T follicular helper cell (primary cell): ENCODE data around the gene PLPPR1.
"Not testable (repeated sequence)": the region's sequence is repeated elsewhere in the genome, so short reads cannot be mapped to it uniquely, and the experiment has no call there.

Source experiments
- DNase-seq: peaks from one replicate; pipeline ENCODE4 v3.0.0-alpha.2; 2020; ENCODE audit warnings: low read depth

PLPPR1 gene

DNA sequence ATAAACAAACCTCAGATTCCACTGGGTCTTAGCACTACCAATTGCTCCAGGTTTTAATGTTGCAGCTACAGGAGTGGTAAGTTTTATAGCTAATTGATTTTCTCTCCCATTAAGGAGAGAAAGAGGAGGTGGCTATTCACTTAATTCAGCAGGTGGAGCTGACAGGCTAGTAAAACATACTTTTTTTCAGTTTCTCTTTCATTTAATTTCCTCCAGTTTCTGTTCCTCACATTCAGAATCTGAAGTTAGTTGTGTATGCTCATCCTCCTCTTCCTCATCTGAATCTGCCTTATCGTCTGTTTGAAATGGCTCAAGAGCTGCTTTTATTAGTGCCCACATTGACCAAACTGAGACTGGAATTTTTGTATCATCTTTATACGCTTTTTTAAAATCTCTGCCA lies 98.0 kb downstream of the PLPPR1 start:
- no peak for DNase-seq

DNA sequence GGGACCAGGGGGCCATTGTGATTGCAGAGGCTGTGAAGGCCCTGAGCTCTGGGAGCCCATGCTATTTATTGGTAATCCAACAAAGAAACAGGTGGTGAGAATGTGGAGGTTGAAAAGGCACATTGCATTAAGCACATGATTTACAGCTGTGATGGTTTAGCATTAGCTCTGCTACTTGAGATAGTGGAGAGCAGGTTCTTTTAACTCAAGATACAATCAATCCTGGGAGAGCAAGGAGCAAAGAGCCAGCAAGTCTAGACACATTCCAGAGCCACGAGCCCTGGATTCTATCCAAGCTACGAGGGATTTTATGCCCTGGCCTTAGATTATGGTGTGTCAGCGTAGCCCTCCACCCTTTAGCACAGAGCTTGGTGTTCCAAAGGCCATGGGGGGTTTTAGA lies 98.8 kb downstream of the PLPPR1 start:
- not testable (repeated sequence) for DNase-seq

DNA sequence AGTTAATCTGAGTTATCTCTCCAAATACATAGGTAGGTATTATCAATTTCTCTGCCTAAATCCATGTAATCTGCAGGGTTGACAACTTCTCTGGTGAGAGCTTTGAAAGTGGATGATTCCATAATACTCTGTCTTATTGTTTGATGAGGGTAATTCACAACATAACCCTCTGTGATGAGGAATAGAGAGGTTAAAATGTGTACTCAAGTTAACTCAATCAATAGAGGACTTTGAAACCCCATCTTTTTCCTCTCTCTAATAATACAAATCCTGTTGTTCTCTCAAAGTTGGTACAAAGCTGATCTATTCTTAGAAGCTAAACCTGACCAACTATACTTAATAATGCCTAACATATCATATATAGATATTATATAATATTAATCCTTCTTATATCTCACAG lies 100.1 kb downstream of the PLPPR1 start:
- DNase-seq: no peak

DNA sequence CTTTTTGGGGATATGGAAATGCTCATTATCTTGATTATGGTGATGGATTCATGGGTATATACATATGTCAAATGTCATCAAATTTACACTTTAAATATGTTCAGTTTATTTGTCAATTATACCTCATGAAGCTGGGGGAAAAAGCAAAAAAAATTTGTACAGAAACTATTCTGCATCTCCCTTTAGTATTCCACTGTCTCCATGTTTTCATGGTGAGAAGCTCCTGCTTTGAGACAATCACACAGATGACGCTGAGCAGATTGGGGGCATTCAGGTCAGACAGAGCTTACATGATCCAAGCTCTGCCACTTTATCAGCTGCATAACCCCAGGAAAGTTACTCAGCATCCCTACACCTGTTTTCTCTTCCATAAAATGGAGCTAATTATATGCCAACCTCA lies 101.5 kb downstream of the PLPPR1 start:
- DNase-seq: no peak

DNA sequence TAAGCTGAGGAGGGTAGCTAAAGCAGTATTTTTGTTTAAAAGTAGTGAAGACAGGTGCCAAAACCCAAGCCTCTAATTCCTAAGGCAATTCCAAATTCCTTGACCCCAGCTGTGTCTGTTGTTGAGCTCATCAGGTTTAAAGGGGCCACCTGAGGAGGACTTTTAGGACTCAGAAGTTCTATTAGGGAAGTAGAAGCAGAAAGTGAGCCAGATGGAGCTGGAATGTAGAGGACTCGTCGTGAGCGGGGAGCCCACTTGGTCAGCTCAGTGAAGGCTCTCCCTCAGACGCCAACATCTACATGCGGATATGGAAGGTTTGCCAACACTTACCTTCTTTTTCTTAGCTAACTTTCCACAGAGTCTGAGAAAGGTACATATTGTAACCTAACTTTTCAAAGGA lies 102.8 kb downstream of the PLPPR1 start:
- DNase-seq: no peak

DNA sequence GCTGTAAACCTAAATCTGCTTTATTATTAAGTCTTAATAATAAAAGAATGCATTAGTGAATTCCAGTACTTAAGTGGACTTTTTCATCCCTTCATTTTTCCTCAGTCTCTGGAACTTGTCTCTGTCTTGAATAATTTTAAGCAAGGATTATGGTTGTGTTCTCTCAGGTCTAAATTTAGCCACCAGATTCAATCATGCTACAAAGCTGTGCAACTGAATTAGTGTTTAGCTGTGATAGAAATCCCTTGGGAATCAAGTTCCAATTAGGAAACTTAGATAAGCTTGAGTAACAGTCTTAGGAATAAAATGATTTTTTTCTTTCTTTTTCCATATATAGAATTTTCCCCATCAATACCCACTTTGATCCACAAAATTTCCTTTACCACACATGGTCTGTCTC lies 104.3 kb downstream of the PLPPR1 start:
- no peak for DNase-seq

DNA sequence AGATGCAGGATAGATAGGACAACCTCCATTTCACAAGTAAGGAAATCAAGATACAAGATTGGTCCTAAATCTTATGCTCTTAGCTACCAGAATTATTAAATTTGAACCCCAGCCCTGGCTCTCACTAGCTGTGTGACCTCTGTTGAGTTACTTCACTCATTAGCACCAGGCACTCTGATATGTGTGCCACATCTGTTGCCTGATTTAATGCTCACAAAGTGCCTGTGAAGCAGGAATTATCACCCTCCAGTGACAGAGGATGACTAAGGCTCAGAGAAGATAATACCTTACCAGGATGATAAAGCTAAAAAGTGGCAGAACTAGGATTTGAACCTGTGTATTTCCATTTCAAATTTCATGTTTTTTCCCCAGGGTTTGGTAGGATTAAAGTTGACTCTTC lies 110.0 kb downstream of the PLPPR1 start:
- no peak for DNase-seq

DNA sequence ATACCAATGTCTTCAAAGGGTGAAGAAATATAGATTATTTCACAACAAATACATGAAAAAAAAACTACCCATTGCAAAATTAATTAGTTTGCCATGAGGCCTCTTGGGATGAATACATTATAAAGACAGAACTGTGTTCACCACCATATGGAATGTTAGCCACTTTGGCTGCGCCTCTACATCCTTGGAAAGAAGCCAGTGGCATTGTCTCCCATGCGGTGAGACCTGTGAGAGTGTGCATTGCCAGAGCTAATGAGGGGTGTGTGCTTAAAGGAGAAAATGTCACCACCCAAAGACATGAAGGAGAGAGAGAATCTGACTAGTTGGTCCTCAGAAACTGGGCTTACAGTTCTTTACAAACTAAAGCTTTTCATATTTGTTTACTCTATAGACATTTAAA lies 110.6 kb downstream of the PLPPR1 start:
- no peak for DNase-seq

DNA sequence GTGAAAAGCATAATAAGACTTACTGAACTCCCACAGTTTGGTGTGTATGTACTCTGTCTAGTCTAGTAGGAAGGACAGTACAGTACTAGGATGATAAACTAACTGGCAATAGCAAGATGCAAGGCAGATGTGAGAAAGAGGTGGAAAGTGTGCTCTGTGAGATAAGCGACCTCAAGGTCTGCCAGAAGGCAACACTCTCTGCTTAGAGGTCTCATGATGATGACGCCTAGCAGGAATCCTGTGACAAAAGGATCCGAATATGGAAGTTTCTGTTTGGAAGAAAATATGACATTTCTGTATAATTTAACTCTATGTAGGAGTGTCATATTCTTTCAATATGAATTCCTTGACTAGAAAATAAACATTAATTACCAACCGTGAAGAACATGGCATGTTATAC lies 112.2 kb downstream of the PLPPR1 start:
- DNase-seq: no peak

DNA sequence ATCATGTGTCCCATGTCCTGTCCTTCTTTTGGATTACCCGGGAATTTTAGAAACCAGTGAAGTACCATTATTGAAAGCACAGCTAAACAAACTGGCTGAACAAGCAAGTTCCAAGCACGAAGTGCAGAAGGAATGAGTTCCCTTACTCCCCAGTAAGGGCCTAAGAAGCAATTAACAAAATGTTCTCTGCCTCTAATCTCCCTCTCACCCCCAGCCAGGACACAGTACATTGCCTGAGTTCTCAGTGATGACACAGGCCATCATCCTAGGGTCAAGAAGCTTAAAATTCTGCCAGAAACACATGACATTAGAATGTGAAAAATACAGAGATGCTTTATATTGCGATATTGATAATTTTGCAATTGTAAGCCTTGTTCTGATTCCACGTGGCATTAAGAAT lies 118.0 kb downstream of the PLPPR1 start:
- no peak for DNase-seq

DNA sequence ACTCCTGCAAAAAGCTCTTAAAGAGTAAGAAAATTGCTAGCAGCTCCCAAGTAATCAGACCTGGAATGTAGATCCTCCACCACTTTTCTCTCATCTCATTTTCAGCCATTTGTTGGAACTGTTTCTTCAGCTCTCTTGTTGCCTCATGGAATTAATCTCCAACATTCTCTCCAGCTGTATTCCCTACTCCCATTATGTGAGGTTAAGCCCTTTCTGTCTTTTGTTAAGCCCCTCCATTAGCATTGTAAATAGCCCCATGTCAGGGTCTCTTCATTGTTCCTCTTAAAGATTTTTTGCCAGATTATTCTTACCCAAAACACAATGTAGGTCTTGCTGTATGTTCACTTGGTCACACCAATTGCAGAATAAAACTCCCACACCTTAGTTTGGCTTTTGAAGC lies 119.8 kb downstream of the PLPPR1 start:
- no peak for DNase-seq

DNA sequence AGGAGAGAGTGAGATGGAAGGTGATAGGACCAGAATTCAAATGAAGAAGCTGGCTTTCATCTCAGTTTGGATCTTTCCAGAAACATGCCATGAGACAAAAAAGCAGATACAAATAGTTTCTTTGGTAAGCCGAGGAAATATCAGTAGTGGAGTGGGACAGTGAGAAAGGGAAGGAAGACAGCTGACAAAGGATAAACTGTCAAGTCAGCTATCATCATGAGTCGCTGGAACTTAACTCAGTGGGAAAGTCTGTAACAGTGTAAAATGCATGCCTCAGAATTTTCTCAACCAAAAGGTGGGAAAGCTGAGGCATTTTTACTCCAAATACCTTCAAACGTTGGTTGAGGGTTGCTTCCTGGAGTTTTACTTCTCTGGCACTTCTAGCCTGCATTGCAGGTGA lies 129.8 kb downstream of the PLPPR1 start:
- no peak for DNase-seq

DNA sequence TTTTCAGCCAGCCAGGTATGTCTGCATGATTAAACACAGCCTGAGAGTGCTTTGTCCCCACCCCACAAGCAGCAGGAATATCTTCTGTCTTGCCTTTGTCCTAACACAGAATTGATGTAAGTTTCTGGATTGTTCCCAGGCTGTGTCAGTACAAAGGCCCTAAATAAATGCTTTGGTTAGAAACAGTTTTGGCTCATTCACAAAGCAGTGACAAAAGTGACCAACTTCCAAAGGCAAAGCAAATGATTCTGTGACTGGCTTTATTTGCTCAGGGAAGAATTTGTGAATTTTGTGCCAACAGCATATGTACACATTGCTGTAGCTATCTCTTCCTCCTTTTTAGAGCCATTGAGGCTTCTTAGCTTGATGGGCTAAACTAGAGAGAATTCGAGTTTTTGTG lies 133.7 kb downstream of the PLPPR1 start:
- DNase-seq: no peak

DNA sequence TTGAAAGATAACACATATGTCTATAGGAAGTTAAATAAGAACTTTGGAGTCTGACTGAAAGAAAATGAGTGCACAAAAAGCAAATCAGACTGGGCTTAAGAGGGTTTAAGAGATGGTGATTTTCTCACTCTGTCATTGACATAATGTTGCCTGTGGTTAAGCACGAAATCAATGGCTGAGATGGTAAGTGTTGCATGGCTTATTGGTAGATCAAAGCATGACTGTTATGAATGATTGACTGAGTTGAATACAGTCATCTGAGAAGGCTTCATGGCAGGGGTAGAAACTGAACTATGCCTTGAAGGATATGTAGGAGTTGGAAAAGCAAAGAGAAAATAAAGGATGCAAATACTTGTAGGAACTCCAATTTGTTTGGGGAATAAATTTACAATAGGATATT lies 136.6 kb downstream of the PLPPR1 start:
- no peak for DNase-seq

DNA sequence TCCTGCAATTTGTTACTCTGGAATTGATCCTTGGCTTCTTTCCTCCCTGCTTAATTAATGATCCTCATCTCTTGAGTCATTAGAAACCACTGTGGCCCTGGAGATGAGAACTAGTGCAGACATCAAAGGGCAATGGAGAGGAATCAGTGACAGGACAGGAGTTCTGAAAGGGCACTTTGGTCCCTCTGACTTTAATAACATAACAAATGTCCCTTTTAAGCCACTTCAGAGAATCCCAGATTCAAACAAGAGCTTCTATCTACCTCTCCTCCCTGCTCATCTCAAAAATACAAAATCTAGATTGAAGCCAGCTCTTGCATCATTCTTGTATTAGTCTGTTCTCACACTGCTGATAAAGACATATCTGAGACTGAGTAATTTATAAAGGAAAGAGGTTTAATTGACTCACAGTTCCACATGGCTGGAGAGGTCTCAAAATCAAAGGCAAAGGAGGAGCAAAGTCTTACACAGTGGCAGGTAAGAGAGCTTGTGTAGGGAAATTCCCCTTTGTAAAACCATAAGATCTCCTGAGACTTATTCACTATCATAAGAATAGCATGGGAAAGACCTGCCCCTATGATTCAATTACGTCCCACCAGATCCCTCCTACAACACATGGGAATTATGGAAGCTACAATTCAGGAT lies 139.1 kb downstream of the PLPPR1 start:
- no peak for DNase-seq

DNA sequence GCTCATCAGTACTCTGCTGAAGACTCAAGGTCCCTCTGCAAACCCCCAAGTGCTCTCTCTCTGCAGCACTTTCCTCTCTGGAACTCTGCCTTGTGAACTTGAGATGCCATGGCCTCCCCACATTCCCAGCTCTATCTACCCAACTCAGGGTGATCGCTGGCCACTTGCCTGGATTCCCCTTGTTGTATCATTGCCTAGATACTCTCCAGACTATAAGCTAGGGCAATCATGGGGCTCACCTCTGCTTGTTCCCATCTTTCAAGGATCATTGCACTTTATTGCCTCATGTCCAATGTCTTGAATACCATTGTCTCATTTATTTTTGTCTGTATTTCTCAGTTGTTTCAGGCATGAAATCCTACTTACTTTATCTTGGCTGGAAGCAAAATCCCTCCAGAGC lies 144.1 kb downstream of the PLPPR1 start:
- no peak for DNase-seq

DNA sequence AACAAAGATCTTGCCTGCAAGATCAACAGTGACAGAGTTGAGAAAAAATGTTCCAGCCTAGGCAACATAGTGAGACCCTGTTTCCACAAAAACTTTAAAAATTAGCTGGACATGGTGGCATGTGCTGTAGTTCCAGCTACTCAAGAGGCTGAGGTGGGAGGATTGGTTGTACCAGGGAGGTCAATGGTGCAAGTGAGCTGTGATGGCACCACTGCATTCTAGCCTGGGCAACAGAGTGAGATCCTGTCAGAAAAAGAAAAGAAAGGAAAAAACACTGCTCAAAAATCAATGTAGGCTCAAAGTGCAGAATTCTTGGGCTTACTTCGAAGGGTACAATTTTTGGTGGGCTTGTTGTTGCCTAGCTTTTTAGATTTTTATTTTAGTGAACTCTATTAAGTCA lies 145.4 kb downstream of the PLPPR1 start:
- no peak for DNase-seq

DNA sequence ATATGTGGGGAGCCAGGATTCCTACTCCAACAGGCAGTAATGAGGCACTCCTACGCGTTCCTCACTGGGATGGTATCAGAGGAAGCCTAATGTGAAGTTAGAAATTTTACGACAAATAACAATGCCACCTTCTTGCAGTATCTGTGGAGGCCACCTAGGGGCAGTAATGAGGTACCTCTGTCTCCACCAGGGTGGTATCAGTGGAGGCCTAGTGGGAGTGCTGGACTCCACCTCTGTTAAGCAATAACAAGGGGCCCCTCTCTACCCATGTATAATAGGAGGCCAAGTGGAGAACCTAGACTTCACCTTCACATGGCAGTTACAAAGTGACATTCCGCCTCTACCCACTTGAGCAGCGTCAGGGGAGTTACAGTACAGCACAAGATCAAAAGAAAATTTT lies 147.9 kb downstream of the PLPPR1 start:
- DNase-seq: no peak

DNA sequence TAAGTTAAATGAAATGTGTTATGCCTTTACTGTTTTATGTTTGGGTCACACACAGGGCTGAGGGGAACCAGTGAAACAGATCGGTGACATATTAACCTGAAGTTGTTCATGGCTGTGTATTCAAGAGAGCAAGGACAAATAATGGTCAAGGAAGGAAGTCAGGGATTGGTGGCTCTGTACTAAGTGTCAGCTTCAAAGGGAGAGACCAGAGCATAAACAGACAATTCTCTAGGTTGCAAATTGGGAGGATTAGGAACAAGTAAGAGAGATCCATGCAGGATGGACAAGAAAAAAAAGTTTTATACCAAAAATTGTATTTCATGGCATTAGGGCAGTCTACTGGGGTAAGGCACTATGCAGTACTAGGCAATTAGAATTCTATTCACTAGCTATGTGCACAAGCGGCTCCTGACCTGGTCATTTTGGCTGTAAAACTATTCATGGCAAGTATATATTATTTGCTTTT lies 156.3 kb downstream of the PLPPR1 start:
- DNase-seq: no peak

DNA sequence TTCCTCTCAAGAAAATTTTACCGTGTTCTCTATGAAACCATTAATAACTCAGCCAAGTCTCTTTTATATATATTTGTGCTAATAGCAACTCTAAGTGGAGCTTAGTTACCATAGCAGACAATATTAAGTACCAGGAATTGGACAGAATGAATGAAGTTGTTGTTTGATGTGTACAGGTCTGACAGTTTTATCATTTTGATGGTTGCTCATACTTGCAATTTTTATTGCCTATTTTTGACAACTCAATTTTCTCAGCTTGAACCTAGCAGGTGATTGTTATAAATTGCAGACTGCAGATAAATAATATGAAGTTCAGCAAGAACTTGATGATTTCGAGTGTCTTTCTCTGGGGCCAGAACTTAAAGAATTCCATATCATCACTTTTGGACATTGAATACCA lies 163.2 kb downstream of the PLPPR1 start:
- DNase-seq: no peak

DNA sequence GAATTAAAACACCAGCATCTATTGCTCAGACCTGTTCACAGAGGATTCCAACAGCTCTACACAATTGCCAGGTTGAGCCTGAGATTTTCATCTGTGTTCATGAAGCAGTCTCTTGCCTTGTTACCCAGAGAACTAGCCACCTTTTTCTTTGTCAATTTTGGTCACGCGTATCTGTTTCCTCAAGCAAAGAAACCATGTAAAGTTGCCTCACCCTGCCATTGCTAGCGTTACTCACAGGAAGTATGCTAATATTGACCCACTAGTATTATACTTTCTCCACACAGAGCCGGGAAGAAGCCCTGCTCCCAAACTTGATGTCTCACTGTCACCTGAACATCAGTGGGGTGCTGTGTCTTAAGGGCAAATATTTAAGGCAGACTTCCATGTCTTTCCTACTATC lies 168.5 kb downstream of the PLPPR1 start:
- no peak for DNase-seq

DNA sequence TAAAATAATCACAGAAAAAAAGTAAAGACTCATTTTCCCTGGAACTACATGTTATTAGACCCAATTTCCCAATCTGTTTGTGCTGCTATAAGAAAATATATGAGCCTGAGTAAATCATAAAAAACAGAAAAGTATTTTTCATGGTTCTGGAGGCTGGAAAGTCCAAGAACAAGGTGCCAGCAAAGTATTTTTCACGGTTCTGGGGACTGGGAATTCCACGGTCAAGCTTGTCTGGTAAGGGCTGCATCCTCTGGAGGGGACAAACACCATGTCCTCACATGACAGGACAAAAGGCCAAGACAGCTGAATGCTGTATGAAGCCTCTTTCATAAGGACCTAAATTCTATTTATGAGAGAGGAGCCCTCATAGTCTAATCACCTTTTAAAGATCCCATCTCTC lies 172.3 kb downstream of the PLPPR1 start:
- DNase-seq: no peak

DNA sequence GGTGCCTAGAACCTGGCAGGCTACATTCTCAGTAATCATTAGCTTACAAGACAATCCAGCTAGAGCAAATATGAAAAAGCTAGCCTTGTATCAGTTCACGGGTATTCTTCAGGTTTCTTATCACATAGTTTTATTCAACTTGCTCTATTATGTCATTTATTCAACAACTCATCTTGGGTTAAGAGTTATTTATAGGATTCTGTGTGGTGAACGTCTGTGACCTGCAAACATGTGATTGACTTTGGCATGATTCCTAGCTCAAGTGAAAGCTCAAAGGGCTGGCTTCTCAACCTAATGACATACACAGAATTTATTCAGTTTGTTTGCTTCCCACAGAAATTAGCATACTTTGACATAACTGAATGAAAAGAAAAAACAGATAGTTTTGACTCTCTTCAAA lies 173.1 kb downstream of the PLPPR1 start:
- no peak for DNase-seq

DNA sequence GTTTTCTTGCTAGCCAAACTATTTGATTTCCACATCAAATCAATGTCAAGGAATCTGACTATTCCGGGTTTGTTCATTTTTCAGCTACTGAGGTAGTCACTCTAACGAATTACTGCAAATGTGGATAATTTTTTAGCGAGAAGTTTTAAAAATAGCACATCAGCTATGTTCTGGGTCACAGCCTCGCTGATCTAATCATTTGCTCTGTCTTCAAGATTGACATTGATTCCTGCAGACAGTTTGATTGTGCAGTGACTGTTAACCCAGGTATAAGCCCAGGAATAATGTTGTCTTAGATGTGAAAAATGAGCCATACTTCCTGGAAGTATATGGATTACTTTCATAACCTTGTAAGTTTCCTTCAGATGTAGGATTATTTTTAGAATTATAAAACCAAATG lies 181.1 kb downstream of the PLPPR1 start:
- DNase-seq: no peak

DNA sequence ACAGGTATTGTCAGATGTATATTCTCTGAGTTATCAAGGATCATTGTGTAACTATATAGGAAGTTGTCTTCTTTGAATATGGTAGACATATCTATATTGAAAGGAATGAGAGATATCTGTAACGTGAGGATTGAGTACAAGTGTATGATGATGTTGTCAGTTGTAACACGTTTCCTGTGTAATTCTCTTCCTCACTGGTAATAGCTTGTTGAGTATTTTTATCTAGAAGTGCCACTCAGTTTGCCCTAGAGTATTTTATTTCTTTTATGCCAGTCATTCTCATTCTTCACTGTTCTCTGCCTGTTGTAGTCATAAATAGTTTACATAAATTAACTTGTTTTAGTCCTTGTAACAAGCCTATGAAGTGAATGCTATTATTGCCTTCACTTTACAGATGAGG lies 184.1 kb downstream of the PLPPR1 start:
- DNase-seq: no peak
